ENCODE data around the gene TREM1.
A peak's percentile ranks its signal among the peaks of the same experiment; 100 is the strongest.
"Not testable (repeated sequence)": the region's sequence is repeated elsewhere in the genome, so short reads cannot be mapped to it uniquely, and the experiment has no call there.

TREM1 gene

DNA sequence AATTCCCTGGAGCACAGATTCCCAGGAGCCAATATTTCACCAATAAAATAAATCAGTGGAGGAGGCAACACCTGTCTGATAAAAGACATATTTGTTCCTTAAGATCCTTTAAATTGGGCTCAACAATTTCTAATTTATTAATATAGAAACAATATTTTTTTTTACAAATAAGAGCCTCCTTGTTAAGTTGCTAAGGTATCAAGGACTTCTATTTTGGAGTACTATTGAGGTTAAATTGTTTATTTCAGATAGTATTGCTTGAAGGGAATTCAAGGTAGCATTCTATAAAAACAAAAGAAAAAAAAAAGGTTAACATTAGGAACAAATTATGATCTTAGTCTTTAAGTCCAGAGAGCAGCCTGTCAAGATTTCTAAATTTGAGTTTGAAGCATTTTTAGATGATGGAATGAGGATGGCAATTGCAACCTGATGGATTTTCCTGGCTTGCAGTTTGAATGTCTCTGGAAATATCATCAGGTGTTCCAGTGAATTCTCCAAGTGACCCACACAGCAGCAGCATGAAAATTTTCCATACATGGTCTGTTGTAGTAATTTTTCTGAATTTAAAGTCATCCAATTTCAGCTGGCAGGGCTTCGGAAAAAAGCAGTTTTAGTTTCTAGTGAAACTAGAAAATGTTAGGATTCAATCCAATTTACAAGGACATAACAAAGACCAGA lies 29.6 kb upstream of the TREM1 start:
- H3K27me3 Mint-ChIP-seq: peaks cover 30% of the 10 kb centered on the region
- DNase-seq: no peak
- H3K27ac Mint-ChIP-seq: no peak overlapping the region
- peaks cover 14% of the 10 kb centered on the region for H3K4me1 Mint-ChIP-seq (ENCODE audit: low read depth)
- H3K4me3 Mint-ChIP-seq: no peak overlapping the region
- H3K36me3 Mint-ChIP-seq (ENCODE audit: low read depth): no peaks in the 10 kb centered on the region
- no peaks in the 10 kb centered on the region for H3K9me3 Mint-ChIP-seq

DNA sequence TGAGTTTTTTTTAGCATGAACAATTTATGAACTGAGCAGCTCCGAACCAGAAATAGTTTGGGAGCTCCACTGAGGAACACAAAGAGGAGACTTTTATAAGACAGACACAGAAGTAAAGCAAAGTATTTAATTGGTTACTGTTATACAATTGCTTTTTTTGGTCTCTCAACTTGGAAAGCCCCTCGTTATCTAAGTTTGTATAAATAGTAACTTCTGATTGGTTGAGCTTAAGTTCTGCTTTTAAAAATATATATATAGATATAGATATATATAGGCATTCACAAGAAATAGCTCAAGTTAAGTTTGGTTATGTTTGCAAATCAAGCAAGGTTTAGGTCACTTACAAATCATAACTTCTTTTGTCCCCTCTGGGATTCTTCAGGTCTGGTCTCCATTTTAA lies 28.7 kb upstream of the TREM1 start:
- no peaks in the 10 kb centered on the region for H3K9me3 Mint-ChIP-seq
- no peak overlapping the region for H3K4me3 Mint-ChIP-seq
- no peak overlapping the region for H3K27ac Mint-ChIP-seq
- DNase-seq: no peak
- H3K36me3 Mint-ChIP-seq (ENCODE audit: low read depth): no peaks in the 10 kb centered on the region
- H3K27me3 Mint-ChIP-seq: peaks cover 30% of the 10 kb centered on the region
- peaks cover 14% of the 10 kb centered on the region for H3K4me1 Mint-ChIP-seq (ENCODE audit: low read depth)

GRCh38 chr6:41306187-41306854 lies 19.8 kb upstream of the TREM1 start:
- H3K27ac Mint-ChIP-seq: no peak overlapping the region
- no peak overlapping the region for H3K4me3 Mint-ChIP-seq
- DNase-seq: no peak
- no peaks in the 10 kb centered on the region for H3K36me3 Mint-ChIP-seq (ENCODE audit: low read depth)
- peaks cover under 1% of the 10 kb centered on the region for H3K27me3 Mint-ChIP-seq
- peaks cover 12% of the 10 kb centered on the region for H3K4me1 Mint-ChIP-seq (ENCODE audit: low read depth)
- H3K9me3 Mint-ChIP-seq: no peaks in the 10 kb centered on the region

- Mint-ChIP-seq H3K27me3 (no peaks in the 10 kb centered on the region), H3K4me1 (ENCODE audit: low read depth) (peaks cover 39% of the 10 kb centered on the region), H3K27ac (no peak overlapping the region), H3K4me3 (no peak overlapping the region), H3K36me3 (ENCODE audit: low read depth) (no peaks in the 10 kb centered on the region), H3K9me3 (no peaks in the 10 kb centered on the region)
- no peak for DNase-seq
Observed at GRCh38 chr6:41302638-41303037, 16.2 kb upstream of the TREM1 start.

DNA sequence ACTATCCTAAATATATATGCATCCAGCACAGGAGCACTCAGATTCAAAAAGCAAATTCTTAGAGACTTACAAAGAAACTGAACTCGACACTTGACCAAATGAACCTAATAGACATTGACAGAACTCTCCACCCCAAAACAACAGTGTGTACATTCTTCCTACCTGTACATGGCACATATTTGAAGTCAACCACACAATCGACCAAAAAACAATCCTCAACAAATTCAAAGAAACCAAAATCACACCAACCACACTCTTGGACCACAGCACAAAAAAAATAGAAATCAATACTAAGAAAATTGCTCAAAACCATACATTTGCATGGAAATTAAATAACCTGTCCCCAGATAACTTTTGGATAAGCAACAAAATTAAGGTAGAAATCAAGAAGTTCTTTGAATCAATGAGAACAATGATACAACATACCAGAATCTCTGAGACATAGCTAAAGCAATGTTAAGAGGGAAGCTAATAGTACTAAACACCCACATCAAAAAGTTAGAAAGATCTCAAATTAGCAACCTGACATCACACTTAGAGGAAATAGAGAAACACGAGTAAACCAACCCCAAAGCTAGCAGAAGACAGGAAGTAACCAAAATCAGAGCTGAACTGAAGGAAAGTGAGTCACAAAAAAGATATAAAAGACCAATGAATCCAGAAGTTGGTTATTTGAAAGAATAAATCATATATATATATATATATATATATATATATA lies 12.5 kb upstream of the TREM1 start:
- Mint-ChIP-seq H3K36me3 (ENCODE audit: low read depth) (no peaks in the 10 kb centered on the region), H3K27ac (peak overlapping the region; percentile 63), H3K9me3 (no peaks in the 10 kb centered on the region), H3K4me1 (ENCODE audit: low read depth) (peaks cover 53% of the 10 kb centered on the region), H3K27me3 (no peaks in the 10 kb centered on the region), H3K4me3 (peak overlapping the region; percentile 5)
- DNase-seq: no peak

DNA sequence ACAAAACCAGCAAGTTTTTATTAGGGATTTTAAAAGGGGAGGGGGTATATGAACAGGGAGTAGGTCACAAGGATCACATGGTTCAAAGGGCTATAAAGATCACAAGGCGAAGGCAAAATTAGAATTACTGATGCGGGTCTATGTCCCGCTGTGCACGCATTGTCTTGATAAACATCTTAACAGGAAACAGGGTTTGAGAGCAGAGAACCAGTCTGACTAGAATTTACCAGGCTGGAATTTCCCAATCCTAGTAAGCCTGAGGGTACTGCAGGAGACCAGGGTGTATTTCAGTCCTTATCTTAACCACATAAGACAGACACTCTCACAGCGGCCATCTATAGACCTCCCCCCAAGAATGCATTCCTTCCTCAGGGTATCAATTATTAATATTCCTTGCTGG lies 10.8 kb upstream of the TREM1 start:
- not testable (repeated sequence) for H3K27ac Mint-ChIP-seq; DNase-seq; H3K9me3 Mint-ChIP-seq; H3K27me3 Mint-ChIP-seq; H3K4me3 Mint-ChIP-seq; H3K36me3 Mint-ChIP-seq (ENCODE audit: low read depth)
- peaks cover 49% of the 10 kb centered on the region for H3K4me1 Mint-ChIP-seq (ENCODE audit: low read depth)

GRCh38 chr6:41294214-41294872 lies 7.9 kb upstream of the TREM1 start:
- DNase-seq: no peak
- Mint-ChIP-seq H3K27ac (no peak overlapping the region), H3K4me1 (ENCODE audit: low read depth) (peaks cover 38% of the 10 kb centered on the region), H3K9me3 (no peaks in the 10 kb centered on the region), H3K4me3 (no peak overlapping the region), H3K27me3 (no peaks in the 10 kb centered on the region), H3K36me3 (ENCODE audit: low read depth) (no peaks in the 10 kb centered on the region)

DNA sequence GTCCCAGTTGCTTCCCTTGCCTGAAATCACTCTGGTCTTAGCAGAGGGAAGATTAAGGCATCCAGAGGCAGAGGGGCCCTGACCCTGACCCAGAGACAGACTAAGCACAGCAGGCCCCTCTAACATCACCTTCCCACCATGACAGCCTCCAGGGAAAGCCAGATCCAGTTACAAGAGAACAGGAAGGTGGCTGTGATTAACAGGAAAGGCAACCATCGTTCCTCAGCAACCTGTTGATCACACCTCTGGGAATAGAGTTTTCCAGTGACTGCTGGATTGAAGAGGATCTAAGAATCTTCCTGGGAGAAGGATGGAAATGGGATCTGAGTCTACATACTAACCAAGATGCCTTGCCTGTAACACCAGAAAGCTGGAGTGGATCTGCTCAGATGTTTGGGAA lies 5.2 kb upstream of the TREM1 start:
- Mint-ChIP-seq H3K9me3 (no peaks in the 10 kb centered on the region), H3K4me1 (ENCODE audit: low read depth) (peaks cover 27% of the 10 kb centered on the region), H3K27ac (no peak overlapping the region), H3K27me3 (no peaks in the 10 kb centered on the region), H3K4me3 (no peak overlapping the region), H3K36me3 (ENCODE audit: low read depth) (no peaks in the 10 kb centered on the region)
- no peak for DNase-seq

DNA sequence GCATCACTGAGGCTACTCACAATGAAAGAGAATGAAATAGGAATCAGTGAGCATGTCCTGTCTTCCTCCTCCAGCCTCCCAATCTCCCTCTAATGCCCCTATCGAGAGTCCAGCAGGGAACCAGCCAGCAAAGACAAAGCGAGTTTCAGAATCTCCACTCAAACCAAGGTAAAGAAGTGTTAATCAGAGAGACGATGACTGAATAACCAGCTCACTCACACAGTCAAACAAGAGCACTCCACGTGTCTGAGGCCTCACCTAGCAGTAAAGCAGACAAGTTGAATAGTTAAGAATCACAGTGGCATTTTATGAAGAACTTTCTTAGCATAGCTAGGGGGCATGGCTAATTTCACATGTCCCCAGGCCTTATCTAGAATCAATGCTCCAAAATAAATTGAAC lies 3.3 kb upstream of the TREM1 start:
- Mint-ChIP-seq H3K4me1 (ENCODE audit: low read depth) (peaks cover 23% of the 10 kb centered on the region), H3K27me3 (no peaks in the 10 kb centered on the region), H3K4me3 (no peak overlapping the region), H3K9me3 (no peaks in the 10 kb centered on the region), H3K27ac (no peak overlapping the region), H3K36me3 (ENCODE audit: low read depth) (no peaks in the 10 kb centered on the region)
- no peak for DNase-seq

- Mint-ChIP-seq H3K27ac (no peak overlapping the region), H3K4me3 (no peak overlapping the region), H3K36me3 (ENCODE audit: low read depth) (no peaks in the 10 kb centered on the region), H3K9me3 (no peaks in the 10 kb centered on the region), H3K27me3 (no peaks in the 10 kb centered on the region), H3K4me1 (ENCODE audit: low read depth) (peaks cover 19% of the 10 kb centered on the region)
- DNase-seq: no peak
Observed at GRCh38 chr6:41288754-41289129, 2.3 kb upstream of the TREM1 start.

DNA sequence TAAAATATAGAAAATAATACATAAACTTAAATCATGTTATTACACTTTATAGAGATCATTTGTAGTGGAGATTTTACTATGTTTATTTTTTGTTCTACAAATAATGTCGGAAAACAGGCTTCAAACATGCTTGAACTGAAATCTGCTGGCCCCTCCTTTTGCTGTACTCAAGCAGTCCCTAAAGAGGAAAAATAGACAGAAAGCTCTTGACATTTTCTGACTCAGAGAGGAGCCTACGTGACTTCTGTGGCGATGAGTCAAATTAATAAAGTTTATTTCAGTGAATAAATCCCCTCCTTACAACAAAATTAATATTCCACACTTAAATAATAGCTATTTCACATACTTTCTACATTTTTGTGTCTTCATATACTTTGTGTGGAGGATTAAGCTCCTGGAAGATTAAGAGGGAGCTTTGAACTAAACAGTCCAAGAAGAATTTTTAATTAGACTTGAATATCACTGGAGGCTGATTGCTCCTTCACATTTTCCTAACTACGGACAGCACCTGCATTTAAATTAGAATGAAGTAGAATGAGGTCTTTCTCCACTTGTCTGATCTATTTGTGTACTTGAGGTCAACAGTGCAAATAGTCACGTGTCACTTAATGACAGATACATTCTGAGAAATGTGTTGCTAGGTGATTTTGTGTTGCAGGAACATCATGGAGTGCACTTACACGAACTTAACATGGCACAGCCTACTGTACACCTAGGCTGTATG lies 1.7 kb upstream of the TREM1 start:
- Mint-ChIP-seq H3K27ac (no peak overlapping the region), H3K4me1 (ENCODE audit: low read depth) (peaks cover 21% of the 10 kb centered on the region), H3K36me3 (ENCODE audit: low read depth) (no peaks in the 10 kb centered on the region), H3K27me3 (no peaks in the 10 kb centered on the region), H3K4me3 (no peak overlapping the region), H3K9me3 (no peaks in the 10 kb centered on the region)
- DNase-seq: no peak

DNA sequence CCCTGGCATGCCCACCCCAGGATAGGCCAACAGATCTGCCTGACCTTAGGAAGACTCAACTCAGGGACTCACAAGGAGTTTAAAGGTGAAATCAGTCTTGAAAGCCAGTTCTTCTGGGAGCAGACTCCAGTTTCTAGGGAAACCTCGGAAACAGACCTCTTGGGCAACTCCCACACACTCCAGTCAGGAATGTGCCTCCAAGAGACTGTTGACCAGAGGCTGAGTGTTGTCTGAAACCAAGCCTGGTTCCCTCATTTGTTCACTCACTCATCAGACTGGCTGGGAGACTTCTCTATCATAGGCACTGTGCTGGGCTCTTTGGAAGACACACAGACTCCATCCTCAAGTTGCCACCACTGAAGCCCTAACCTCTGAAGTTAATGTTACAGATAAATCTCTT lies 1.8 kb downstream of the TREM1 start:
- peaks cover 21% of the 10 kb centered on the region for H3K4me1 Mint-ChIP-seq (ENCODE audit: low read depth)
- no peak for DNase-seq

DNA sequence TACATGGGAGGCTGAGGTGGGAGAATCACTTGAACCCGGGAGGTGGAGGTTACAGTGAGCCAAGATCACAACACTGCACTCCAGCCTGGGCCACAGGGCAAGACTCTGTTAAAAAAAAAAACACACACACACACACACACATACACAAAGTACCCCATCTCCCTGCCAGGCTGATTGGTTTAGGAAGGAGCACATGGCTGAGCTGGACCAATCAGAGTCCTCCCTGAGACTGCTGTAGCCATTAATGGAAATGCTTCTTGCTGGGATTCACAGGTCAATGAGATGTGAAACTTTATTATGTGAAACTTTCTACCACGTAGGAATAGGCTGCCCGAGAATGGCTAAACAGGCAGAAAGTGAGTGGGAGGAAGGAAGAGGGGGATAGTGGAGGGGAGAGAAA lies 2.9 kb downstream of the TREM1 start:
- DNase-seq: no peak
- Mint-ChIP-seq H3K9me3 (no peaks in the 10 kb centered on the region), H3K4me1 (ENCODE audit: low read depth) (peaks cover 26% of the 10 kb centered on the region), H3K4me3 (no peak overlapping the region), H3K27me3 (peaks cover 3% of the 10 kb centered on the region), H3K27ac (no peak overlapping the region), H3K36me3 (ENCODE audit: low read depth) (no peaks in the 10 kb centered on the region)

More for the DNA sequence above, 1.8 kb downstream of the TREM1 start:
- Mint-ChIP-seq H3K4me3 (no peak overlapping the region), H3K9me3 (no peaks in the 10 kb centered on the region), H3K27me3 (peaks cover 3% of the 10 kb centered on the region), H3K36me3 (ENCODE audit: low read depth) (no peaks in the 10 kb centered on the region), H3K27ac (no peak overlapping the region)

- Mint-ChIP-seq H3K9me3 (no peaks in the 10 kb centered on the region), H3K36me3 (ENCODE audit: low read depth) (no peaks in the 10 kb centered on the region), H3K4me1 (ENCODE audit: low read depth) (peaks cover 14% of the 10 kb centered on the region), H3K27me3 (peaks cover 3% of the 10 kb centered on the region), H3K27ac (no peak overlapping the region), H3K4me3 (no peak overlapping the region)
- DNase-seq: no peak
Observed at GRCh38 chr6:41280381-41281057, 6.0 kb downstream of the TREM1 start.

All from activated T-cell treated with anti-CD3 and anti-CD28 coated beads, Interleukin-2, amount 50 U/mL, for 24 hours (primary cell).